MCF 10A (cell line): ENCODE measurements around the gene FAM187B. TPM values are rescaled to one million over a fixed set of nuclear protein-coding genes. Genes with fewer than 3 reads are reported as not detected.

Source experiments
- BruUV-seq: library from RNA; stranded (reverse); fragments of 400-500 nt; replicated peaks from 2 replicates; lab custom pipeline; 2021; lab: Mats Ljungman, UMichigan
- CTCF ChIA-PET: fragments of 300-600 bp; sonication (Branson Sonifier 250); formaldehyde crosslinking; extraction: SDS; loops from one replicate; lab custom pipeline; 2021; ENCODE audit warnings: antibody characterized with exemption, inconsistent platforms; lab: Yijun Ruan, JAX
- POLR2A ChIA-PET: fragments of 300-600, 350-650 bp; sonication (Branson Sonifier 250); formaldehyde crosslinking; extraction: SDS; loops from one replicate; lab custom pipeline; 2020; ENCODE audit warnings: antibody characterized with exemption, inconsistent platforms; lab: Yijun Ruan, JAX
- DNase-seq: peaks from one replicate; pipeline ENCODE4 v3.0.0-alpha.2; 2018; ENCODE audit not compliant: unreplicated experiment
- H3K27ac Mint-ChIP-seq: one replicate; pipeline ENCODE4 v1.8.0; 2022; ENCODE audit warnings: mild to moderate bottlenecking, low read depth, mixed read lengths; ENCODE audit not compliant: unreplicated experiment
- H3K27me3 Mint-ChIP-seq: one replicate; pipeline ENCODE4 v1.8.0; 2022; ENCODE audit warnings: mixed read lengths; ENCODE audit not compliant: insufficient read depth, unreplicated experiment
- H3K36me3 Mint-ChIP-seq: one replicate; pipeline ENCODE4 v1.8.0; 2022; ENCODE audit warnings: mild to moderate bottlenecking, moderate library complexity, mixed read lengths; ENCODE audit not compliant: insufficient read depth, unreplicated experiment
- H3K4me1 Mint-ChIP-seq: one replicate; pipeline ENCODE4 v1.8.0; 2022; ENCODE audit warnings: mixed read lengths; ENCODE audit not compliant: insufficient read depth, unreplicated experiment
- H3K4me3 Mint-ChIP-seq: one replicate; pipeline ENCODE4 v1.8.0; 2022; ENCODE audit warnings: mild to moderate bottlenecking, moderate library complexity, mixed read lengths; ENCODE audit not compliant: unreplicated experiment
- H3K9me3 Mint-ChIP-seq: one replicate; pipeline ENCODE4 v1.8.0; 2022; ENCODE audit warnings: mixed read lengths; ENCODE audit not compliant: unreplicated experiment
- intact Hi-C: fragments of 100-400 bp; cut with micrococcal nuclease; formaldehyde crosslinking; loops from 2 replicates; pipeline ENCODE4 v1.14.1; 2022
- total RNA-seq: library from RNA; stranded (reverse); gene quantifications from 2 replicates; pipeline ENCODE4 v1.2.3, GENCODE V29; 2022
- TF ChIP-seq, protein P1 (sequence below): fragments of 200-600 bp; IDR thresholded peaks from one replicate; pipeline ENCODE4 v1.8.0; 2022; ENCODE audit warnings: antibody characterized with exemption, mild to moderate bottlenecking; ENCODE audit not compliant: unreplicated experiment

Gene FAM187B
- total RNA-seq, 1 experiment from 2014 or later: not detected

DNA sequence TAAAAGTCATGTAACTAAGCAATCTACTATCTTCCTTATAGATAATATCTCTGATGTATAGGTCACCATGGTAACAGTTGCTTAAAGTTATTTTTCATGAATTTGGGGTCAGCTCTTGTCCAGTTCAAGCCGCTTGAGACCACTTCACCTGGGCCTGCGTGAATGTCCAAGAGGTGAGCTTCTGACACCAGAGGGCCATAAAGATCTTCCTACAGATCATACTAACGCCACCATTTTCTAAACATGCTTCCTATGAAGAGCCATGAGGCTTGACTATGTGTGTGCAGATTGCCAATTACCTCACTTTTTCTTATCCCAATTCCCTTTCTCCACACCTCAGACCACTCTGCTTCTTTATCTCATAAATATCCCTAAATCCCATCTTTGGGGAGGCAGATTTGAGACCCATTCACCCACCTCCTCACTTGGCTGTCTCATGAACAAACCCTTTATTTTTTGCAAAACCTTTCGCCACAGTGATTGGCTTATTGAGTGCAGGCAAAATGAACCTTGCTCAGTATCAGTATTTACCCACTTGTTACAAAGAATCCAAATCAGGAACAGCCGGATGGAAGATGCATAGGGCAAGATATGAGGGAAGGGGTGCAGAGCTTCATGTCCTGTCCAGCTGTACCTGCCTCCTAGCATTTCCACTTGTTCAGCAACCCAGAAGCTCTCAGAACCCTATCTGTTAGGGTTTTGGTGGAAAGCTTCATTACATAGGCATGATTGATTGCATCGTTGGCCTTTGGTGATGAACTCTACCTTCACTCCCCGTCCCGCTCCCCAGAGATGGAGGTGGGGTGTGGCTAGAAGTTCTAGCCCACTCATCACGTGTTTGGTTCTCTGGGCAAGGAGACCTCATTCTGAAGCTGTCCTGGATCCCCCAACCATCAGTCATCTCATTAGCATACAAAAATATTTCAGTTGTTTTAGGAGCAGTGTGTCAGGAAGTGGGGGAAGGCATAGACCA is 34.2 kb downstream of the FAM187B start:
- TF ChIP-seq, protein P1, sequence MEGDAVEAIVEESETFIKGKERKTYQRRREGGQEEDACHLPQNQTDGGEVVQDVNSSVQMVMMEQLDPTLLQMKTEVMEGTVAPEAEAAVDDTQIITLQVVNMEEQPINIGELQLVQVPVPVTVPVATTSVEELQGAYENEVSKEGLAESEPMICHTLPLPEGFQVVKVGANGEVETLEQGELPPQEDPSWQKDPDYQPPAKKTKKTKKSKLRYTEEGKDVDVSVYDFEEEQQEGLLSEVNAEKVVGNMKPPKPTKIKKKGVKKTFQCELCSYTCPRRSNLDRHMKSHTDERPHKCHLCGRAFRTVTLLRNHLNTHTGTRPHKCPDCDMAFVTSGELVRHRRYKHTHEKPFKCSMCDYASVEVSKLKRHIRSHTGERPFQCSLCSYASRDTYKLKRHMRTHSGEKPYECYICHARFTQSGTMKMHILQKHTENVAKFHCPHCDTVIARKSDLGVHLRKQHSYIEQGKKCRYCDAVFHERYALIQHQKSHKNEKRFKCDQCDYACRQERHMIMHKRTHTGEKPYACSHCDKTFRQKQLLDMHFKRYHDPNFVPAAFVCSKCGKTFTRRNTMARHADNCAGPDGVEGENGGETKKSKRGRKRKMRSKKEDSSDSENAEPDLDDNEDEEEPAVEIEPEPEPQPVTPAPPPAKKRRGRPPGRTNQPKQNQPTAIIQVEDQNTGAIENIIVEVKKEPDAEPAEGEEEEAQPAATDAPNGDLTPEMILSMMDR: no peak
- H3K4me3 Mint-ChIP-seq: no peak overlapping the region
- no peaks in the 10 kb centered on the region for H3K4me1 Mint-ChIP-seq
- intact Hi-C loops: no loop called here
- CTCF ChIA-PET: interaction anchor here (0.6 kb wide), 1 partner anchor 836 kb away, joined by 3 read pairs; no protein-coding TSS in a partner anchor
- H3K9me3 Mint-ChIP-seq: peaks cover 15% of the 10 kb centered on the region
- H3K36me3 Mint-ChIP-seq: no peaks in the 10 kb centered on the region
- no peak for DNase-seq
- no peak overlapping the region for H3K27ac Mint-ChIP-seq
- POLR2A ChIA-PET: interaction anchor here (1.1 kb wide), 1 partner anchor 20 kb away, joined by 3 read pairs; no protein-coding TSS in a partner anchor
- H3K27me3 Mint-ChIP-seq: peaks cover 26% of the 10 kb centered on the region
- BruUV-seq: no TSS peak

DNA sequence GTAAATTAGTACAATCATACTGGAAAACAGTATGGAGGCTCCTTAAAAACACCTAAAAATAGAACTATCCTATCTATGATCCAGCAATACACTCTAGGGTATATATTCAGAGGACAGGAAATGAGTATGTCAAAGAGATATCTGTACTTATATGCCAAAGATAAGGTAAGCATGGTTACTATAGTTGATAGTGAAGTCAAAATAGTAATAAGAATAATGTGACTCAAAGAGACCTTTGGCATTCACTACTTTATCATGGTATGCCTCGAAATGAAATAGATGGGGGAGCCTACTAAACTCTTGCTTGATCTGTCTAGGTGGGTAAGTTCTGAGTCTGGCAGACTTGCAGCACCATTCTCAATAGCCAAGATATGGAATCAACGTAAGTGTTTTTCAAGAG is 43.7 kb downstream of the FAM187B start:
- POLR2A ChIA-PET: no interaction called here
- CTCF ChIA-PET: interaction anchor here (0.6 kb wide), 1 partner anchor 788 kb away, joined by 3 read pairs; no protein-coding TSS in a partner anchor
- H3K4me3 Mint-ChIP-seq: no peak overlapping the region
- intact Hi-C loops: no loop called here
- no TSS peak for BruUV-seq
- no peaks in the 10 kb centered on the region for H3K36me3 Mint-ChIP-seq
- no peaks in the 10 kb centered on the region for H3K4me1 Mint-ChIP-seq
- DNase-seq: no peak
- no peak overlapping the region for H3K27ac Mint-ChIP-seq
- no peaks in the 10 kb centered on the region for H3K27me3 Mint-ChIP-seq
- no peaks in the 10 kb centered on the region for H3K9me3 Mint-ChIP-seq
- TF ChIP-seq, protein P1: no peak

DNA sequence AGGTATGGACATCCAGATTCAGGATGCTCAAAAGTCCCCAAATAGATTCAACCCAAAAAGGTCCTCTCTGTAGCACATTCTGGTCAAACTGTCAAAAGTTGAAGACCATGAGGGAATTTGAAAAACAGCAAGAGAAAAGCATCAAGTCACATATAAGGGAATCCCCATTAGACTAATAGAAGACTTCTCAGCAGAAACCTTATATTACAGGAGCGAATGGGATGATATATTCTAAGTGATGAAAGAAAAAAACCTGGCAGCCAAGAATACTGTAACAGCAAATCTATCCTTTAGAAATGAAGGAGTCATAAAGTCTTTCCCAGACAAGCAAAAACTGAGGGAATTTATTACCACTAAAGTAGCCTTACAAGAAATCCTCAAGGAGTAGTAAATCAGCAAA is 44.3 kb downstream of the FAM187B start:
- Mint-ChIP-seq H3K27ac (no peak overlapping the region), H3K36me3 (no peaks in the 10 kb centered on the region), H3K4me3 (no peak overlapping the region), H3K27me3 (no peaks in the 10 kb centered on the region), H3K9me3 (no peaks in the 10 kb centered on the region), H3K4me1 (no peaks in the 10 kb centered on the region)
- no peak for DNase-seq
- TF ChIP-seq, protein P1: no peak
- no TSS peak for BruUV-seq
- intact Hi-C loops: no loop called here
- POLR2A ChIA-PET: no interaction called here
- CTCF ChIA-PET: interaction anchor here (0.6 to 0.7 kb wide), 2 partner anchors 302 to 789 kb away, joined by 3 read pairs; no protein-coding TSS in a partner anchor

DNA sequence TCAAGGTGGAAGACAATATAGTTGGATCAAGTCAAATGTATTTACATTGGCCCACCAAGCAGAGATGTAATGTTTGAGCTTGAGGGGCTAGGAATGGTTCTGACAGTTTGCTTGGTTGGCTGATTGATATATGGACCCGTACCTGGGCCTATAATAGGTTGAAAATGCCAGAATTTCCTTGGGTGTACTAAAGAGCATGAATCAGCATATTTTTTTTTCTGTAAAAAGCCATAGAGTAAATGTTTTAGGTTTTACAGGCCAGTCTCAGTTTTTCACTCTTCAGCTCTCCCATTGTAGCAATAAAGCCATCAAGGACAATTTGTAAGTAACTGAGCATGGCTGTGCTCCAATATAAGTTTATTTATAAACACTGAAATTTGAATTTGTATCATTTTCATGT is 47.2 kb downstream of the FAM187B start:
- BruUV-seq: no TSS peak
- Mint-ChIP-seq H3K36me3 (no peaks in the 10 kb centered on the region), H3K27ac (no peak overlapping the region), H3K4me1 (peaks cover 4% of the 10 kb centered on the region), H3K27me3 (no peaks in the 10 kb centered on the region), H3K9me3 (no peaks in the 10 kb centered on the region), H3K4me3 (no peak overlapping the region)
- ChIA-PET CTCF (interaction anchor here (1.0 kb wide), 2 partner anchors 19 to 36 kb away, joined by 3 to 4 read pairs; no protein-coding TSS in a partner anchor), POLR2A (interaction anchor here (0.6 kb wide), 1 partner anchor 27 kb away, joined by 4 read pairs; the partner anchor contains the start of gene FXYD5)
- TF ChIP-seq, protein P1: no peak
- intact Hi-C loops: no loop called here
- DNase-seq: no peak
